PC-9 (cell line): ENCODE measurements around the gene PROB1. TPM values are rescaled to one million over a fixed set of nuclear protein-coding genes. Genes with fewer than 3 reads are reported as not detected.

Experiments used
- BruUV-seq: library from RNA; stranded (reverse); fragments of 400-500 nt; replicated peaks from 2 replicates; lab custom pipeline; 2021; lab: Mats Ljungman, UMichigan
- CTCF ChIA-PET: fragments of 300-600 bp; sonication (Branson Sonifier 250); formaldehyde crosslinking; loops from one replicate; lab custom pipeline; 2022; ENCODE audit warnings: antibody characterized with exemption; lab: Charles Lee
- POLR2A ChIA-PET: fragments of 300-600 bp; sonication (Branson Sonifier 250); formaldehyde crosslinking; loops from one replicate; lab custom pipeline; 2022; ENCODE audit warnings: antibody characterized with exemption; ENCODE audit not compliant: unreplicated experiment; lab: Charles Lee
- DNase-seq, 2 experiments: peaks; one replicate each; pipeline versions ENCODE4 v3.0.0 to v3.0.0-alpha.2; 2015 to 2022; ENCODE audit warnings: mixed read lengths in 1 of 2
- H2AFZ ChIP-seq: fragments of 200-600 bp; sonication (generic); 2 replicates; pipeline ENCODE4 v1.8.1; 2017; ENCODE audit warnings: antibody characterized with exemption
- H3F3A ChIP-seq: fragments of 200-600 bp; sonication (generic); 2 replicates; pipeline ENCODE4 v1.8.1; 2017; ENCODE audit warnings: antibody characterized with exemption, mild to moderate bottlenecking, low read depth; ENCODE audit not compliant: insufficient read depth
- H3K27ac ChIP-seq: fragments of 200-600 bp; sonication (generic); 2 replicates; pipeline ENCODE4 v1.6.1; 2016; ENCODE audit warnings: mixed run types
- H3K27me3 ChIP-seq: fragments of 200-600 bp; sonication (generic); 2 replicates; pipeline ENCODE4 v1.6.1; 2016; ENCODE audit warnings: low read depth, mixed run types; ENCODE audit not compliant: insufficient read depth
- H3K36me3 ChIP-seq: fragments of 200-600 bp; sonication (generic); 2 replicates; pipeline ENCODE4 v1.6.1; 2016; ENCODE audit warnings: low read depth, mixed run types
- H3K4me1 ChIP-seq: fragments of 200-600 bp; sonication (generic); replicated peaks from 2 replicates; pipeline ENCODE4 v1.6.1; 2016; ENCODE audit warnings: mixed run types; ENCODE audit not compliant: insufficient read depth
- H3K4me2 ChIP-seq: fragments of 200-600 bp; sonication (generic); 2 replicates; pipeline ENCODE4 v1.6.1; 2017; ENCODE audit warnings: mixed run types
- H3K4me3 ChIP-seq: fragments of 200-600 bp; sonication (generic); 2 replicates; pipeline ENCODE4 v1.6.1; 2016; ENCODE audit warnings: mixed run types
- H3K79me2 ChIP-seq: fragments of 200-600 bp; sonication (generic); 2 replicates; pipeline ENCODE4 v1.6.1; 2017; ENCODE audit warnings: low read depth, mixed run types
- H3K9me2 ChIP-seq: fragments of 200-600 bp; sonication (generic); 2 replicates; pipeline ENCODE4 v1.8.1; 2017; ENCODE audit warnings: mild to moderate bottlenecking; ENCODE audit not compliant: insufficient read depth
- H3K9me3 ChIP-seq: fragments of 200-600 bp; sonication (generic); 2 replicates; pipeline ENCODE4 v1.8.1; 2016; ENCODE audit warnings: low read depth; ENCODE audit not compliant: insufficient read depth
- H4K20me1 ChIP-seq: fragments of 200-600 bp; sonication (generic); 2 replicates; pipeline ENCODE4 v1.8.1; 2017; ENCODE audit not compliant: insufficient read depth
- CTCF ChIP-seq: fragments of 200-600 bp; sonication (generic); conservative IDR thresholded peaks from 2 replicates; pipeline ENCODE4 v1.6.1; 2017; ENCODE audit warnings: mixed run types, antibody characterized with exemption, mild to moderate bottlenecking, moderate library complexity
- EZH2 ChIP-seq: fragments of 200-600 bp; sonication (generic); IDR thresholded peaks from 2 replicates; pipeline ENCODE4 v1.8.0; 2017; ENCODE audit warnings: antibody characterized with exemption, low read depth
- intact Hi-C: fragments of 100-400 bp; cut with micrococcal nuclease; formaldehyde crosslinking; loops from one replicate; pipeline ENCODE4 v1.10.0; 2022; ENCODE audit not compliant: unreplicated experiment
- total RNA-seq: library from RNA; stranded (reverse); gene quantifications from 2 replicates; pipeline ENCODE4 v1.2.3, GENCODE V29; 2021

Gene PROB1
- total RNA-seq, 1 experiment from 2014 or later: 2.9 TPM

DNA sequence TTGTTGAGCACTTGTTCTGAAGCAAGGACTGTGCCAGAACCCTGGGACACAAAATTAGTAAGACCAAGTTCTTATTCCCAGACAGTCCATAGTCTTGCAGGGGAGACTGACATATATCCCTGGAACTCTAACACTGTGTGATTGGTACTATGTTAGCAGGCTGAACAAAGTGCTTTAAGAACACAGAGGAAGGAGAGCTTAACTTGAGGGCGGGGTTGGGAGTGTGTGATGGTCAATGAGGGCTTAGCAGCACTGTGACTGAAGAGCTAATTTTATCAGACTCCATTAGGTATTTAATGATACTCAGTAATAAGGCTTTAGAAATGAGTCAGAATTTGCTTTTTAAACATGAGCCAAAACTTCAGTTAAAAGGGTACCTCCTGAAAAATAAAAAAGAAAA is 23.9 kb upstream of the PROB1 start:
- H3F3A ChIP-seq: 0 out of 2 replicates have a peak, but pooled peaks cover 3% of the 10 kb centered on the region
- H3K9me2 ChIP-seq: no peaks in the 10 kb centered on the region
- no peaks in the 10 kb centered on the region for H4K20me1 ChIP-seq
- TF ChIP-seq EZH2 (no peak), CTCF (no peak)
- H3K27ac ChIP-seq: no peak overlapping the region
- BruUV-seq: no TSS peak
- H3K36me3 ChIP-seq: no peaks in the 10 kb centered on the region
- ChIA-PET CTCF (interaction anchor here (0.5 kb wide), 2 partner anchors 61 to 96 kb away, joined by 4 to 9 read pairs; no protein-coding TSS in a partner anchor), POLR2A (no interaction called here)
- no peaks in the 10 kb centered on the region for H3K79me2 ChIP-seq
- H3K9me3 ChIP-seq: no peaks in the 10 kb centered on the region
- H3K27me3 ChIP-seq: no peaks in the 10 kb centered on the region
- no peak for DNase-seq
- intact Hi-C loops: no loop called here
- H3K4me2 ChIP-seq: no peak overlapping the region
- no peak overlapping the region for H3K4me3 ChIP-seq
- H3K4me1 ChIP-seq: no peaks in the 10 kb centered on the region
- no peak overlapping the region for H2AFZ ChIP-seq

DNA sequence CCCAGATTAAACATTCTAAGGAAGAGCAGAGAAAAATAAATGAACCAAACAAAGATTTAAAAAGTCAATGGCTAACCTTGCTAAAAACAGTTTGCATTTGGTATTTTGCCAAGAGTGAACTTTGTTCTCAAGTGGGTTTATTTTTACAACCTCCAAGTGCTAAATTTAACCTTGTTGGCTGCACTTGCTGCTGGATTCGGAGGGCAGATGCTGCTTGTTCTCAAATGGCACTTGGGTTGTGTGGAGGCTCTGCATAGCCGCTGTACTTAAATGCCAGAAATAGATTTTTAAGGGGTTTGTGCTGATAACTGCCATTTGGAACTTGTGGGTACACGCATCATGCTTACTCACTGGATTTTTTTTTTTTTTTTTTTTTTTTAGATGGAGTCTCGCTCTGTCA is 22.3 kb upstream of the PROB1 start:
- intact Hi-C loops: no loop called here
- no peaks in the 10 kb centered on the region for H4K20me1 ChIP-seq
- H3K4me3 ChIP-seq: no peak overlapping the region
- no peaks in the 10 kb centered on the region for H3K36me3 ChIP-seq
- CTCF ChIA-PET: interaction anchor here (0.6 kb wide), 1 partner anchor 219 kb away, joined by 3 read pairs; no protein-coding TSS in a partner anchor
- H3K4me1 ChIP-seq: no peaks in the 10 kb centered on the region
- POLR2A ChIA-PET: interaction anchor here (0.7 kb wide), 1 partner anchor 43 kb away, joined by 29 read pairs; no protein-coding TSS in a partner anchor
- no TSS peak for BruUV-seq
- H3K4me2 ChIP-seq: no peak overlapping the region
- no peaks in the 10 kb centered on the region for H3F3A ChIP-seq
- no peaks in the 10 kb centered on the region for H3K9me3 ChIP-seq
- no peak overlapping the region for H3K27ac ChIP-seq
- TF ChIP-seq EZH2: no peak
- no peak for TF ChIP-seq CTCF
- no peak overlapping the region for H2AFZ ChIP-seq
- H3K79me2 ChIP-seq: no peaks in the 10 kb centered on the region
- no peaks in the 10 kb centered on the region for H3K9me2 ChIP-seq
- no peaks in the 10 kb centered on the region for H3K27me3 ChIP-seq
- DNase-seq: no peak

- no peaks in the 10 kb centered on the region for H3K27me3 ChIP-seq
- H3K9me3 ChIP-seq: no peaks in the 10 kb centered on the region
- intact Hi-C loops: no loop called here
- H3K4me1 ChIP-seq: no peaks in the 10 kb centered on the region
- no peak for TF ChIP-seq CTCF
- no peak for TF ChIP-seq EZH2
- no peaks in the 10 kb centered on the region for H4K20me1 ChIP-seq
- no peaks in the 10 kb centered on the region for H3F3A ChIP-seq
- CTCF ChIA-PET: no interaction called here
- no TSS peak for BruUV-seq
- H3K4me3 ChIP-seq: no peak overlapping the region
- DNase-seq: no peak
- POLR2A ChIA-PET: interaction anchor here (0.6 kb wide), 1 partner anchor 90 kb away, joined by 4 read pairs; no protein-coding TSS in a partner anchor
- H3K4me2 ChIP-seq: no peak overlapping the region
- no peak overlapping the region for H2AFZ ChIP-seq
- no peaks in the 10 kb centered on the region for H3K9me2 ChIP-seq
- no peaks in the 10 kb centered on the region for H3K36me3 ChIP-seq
- no peak overlapping the region for H3K27ac ChIP-seq
- H3K79me2 ChIP-seq: no peaks in the 10 kb centered on the region
Measured at GRCh38 chr5:139416651-139417050, 21.7 kb upstream of the PROB1 start.
